HCEC 1CT (cell line): Measurements from ENCODE around the gene FUT6.
"Not testable (repeated sequence)": the region's sequence is repeated elsewhere in the genome, so short reads cannot be mapped to it uniquely, and the experiment has no call there.

ENCODE experiments used
- DNase-seq: peaks from one replicate; pipeline ENCODE4 v3.0.0-alpha.2; 2017

The FUT6 gene

GRCh38 chr19:5857203-5858081 is 17.9 kb upstream of the FUT6 start:
- DNase-seq, result no peak

- DNase-seq, result not testable (repeated sequence)
Measured at GRCh38 chr19:5855151-5855550, 15.6 kb upstream of the FUT6 start.

GRCh38 chr19:5854121-5854520 is 14.6 kb upstream of the FUT6 start:
- DNase-seq, result not testable (repeated sequence)

- no peak for DNase-seq
Measured at GRCh38 chr19:5851302-5851701, 11.8 kb upstream of the FUT6 start, which contains the start of gene FUT3. Gene FUT3, minus strand, starts transcription at chr19:5851449.

- peak; percentile 36 for DNase-seq
Measured at GRCh38 chr19:5850743-5851293, 11.3 kb upstream of the FUT6 start.

- DNase-seq, result no peak
Measured at GRCh38 chr19:5850189-5850588, 10.7 kb upstream of the FUT6 start.

GRCh38 chr19:5848621-5849020 is 9.1 kb upstream of the FUT6 start:
- DNase-seq, result not testable (repeated sequence)

GRCh38 chr19:5847846-5848245 is 8.3 kb upstream of the FUT6 start:
- not testable (repeated sequence) for DNase-seq

GRCh38 chr19:5844456-5845433 is 5.2 kb upstream of the FUT6 start:
- no peak for DNase-seq

GRCh38 chr19:5843295-5843927 is 3.9 kb upstream of the FUT6 start:
- no peak for DNase-seq

- not testable (repeated sequence) for DNase-seq
Measured at GRCh38 chr19:5841735-5842111, 2.2 kb upstream of the FUT6 start.

GRCh38 chr19:5838353-5839064 is 993 bp downstream of the FUT6 start:
- no peak for DNase-seq

GRCh38 chr19:5837761-5838352 is 1.6 kb downstream of the FUT6 start:
- DNase-seq, result no peak

- no peak for DNase-seq
Measured at GRCh38 chr19:5832527-5833216, 6.8 kb downstream of the FUT6 start.

GRCh38 chr19:5832061-5832460 is 7.4 kb downstream of the FUT6 start:
- no peak for DNase-seq

GRCh38 chr19:5831159-5831558 is 8.3 kb downstream of the FUT6 start:
- no peak for DNase-seq

GRCh38 chr19:5829567-5830310 is 9.8 kb downstream of the FUT6 start:
- no peak for DNase-seq

- no peak for DNase-seq
Measured at GRCh38 chr19:5828661-5829566, 10.6 kb downstream of the FUT6 start.
